ENCODE measurements around the gene CAMSAP1. TPM values are rescaled to one million over a fixed set of nuclear protein-coding genes. Genes with fewer than 3 reads are reported as not detected.

The CAMSAP1 gene
- total RNA-seq, 6 experiments from 2014 or later: 5.2 to 16.1 (median 10.4) TPM

GRCh38 chr9:135840539-135840938, 66.8 kb downstream of the CAMSAP1 start:
- Histone ChIP-seq H3K36me3 (no peaks in the 10 kb centered on the region), H3K27ac (no peak overlapping the region), H3K4me1 (no peaks in the 10 kb centered on the region), H3K4me3 (no peak overlapping the region), H3K27me3 (no peaks in the 10 kb centered on the region), H3K9me3 (no peaks in the 10 kb centered on the region)
- TF ChIP-seq CTCF (IDR thresholded peaks at IDR 0.05) (no peak), POLR2A (IDR thresholded peaks at IDR 0.05) (no peak)
- DNase-seq (no peak), ATAC-seq (no peak)
- WGBS (ENCODE audit: insufficient coverage, low coverage, low lambda C conversion rate, missing lambda C conversion rate): 50% methylated on average over 2 of the region's 7 CpGs
- intact Hi-C loops (cut with DNase I): no loop called here

GRCh38 chr9:135840107-135840506, 67.2 kb downstream of the CAMSAP1 start:
- intact Hi-C loops (cut with DNase I): no loop called here
- no peak overlapping the region for H3K27ac ChIP-seq
- no peak for TF ChIP-seq POLR2A (IDR thresholded peaks at IDR 0.05)
- TF ChIP-seq CTCF (IDR thresholded peaks at IDR 0.05): no peak
- DNase-seq: no peak
- no peaks in the 10 kb centered on the region for H3K4me1 ChIP-seq
- H3K27me3 ChIP-seq: no peaks in the 10 kb centered on the region
- no peaks in the 10 kb centered on the region for H3K36me3 ChIP-seq
- no peak for ATAC-seq
- no peaks in the 10 kb centered on the region for H3K9me3 ChIP-seq
- H3K4me3 ChIP-seq: no peak overlapping the region
- WGBS (ENCODE audit: insufficient coverage, low coverage, low lambda C conversion rate, missing lambda C conversion rate): 70% methylated on average over 2 of the region's 9 CpGs

GRCh38 chr9:135839516-135839915, 67.8 kb downstream of the CAMSAP1 start:
- Histone ChIP-seq H3K27me3 (no peaks in the 10 kb centered on the region), H3K4me3 (no peak overlapping the region), H3K27ac (no peak overlapping the region), H3K9me3 (no peaks in the 10 kb centered on the region), H3K36me3 (no peaks in the 10 kb centered on the region), H3K4me1 (no peaks in the 10 kb centered on the region)
- DNase-seq: no peak
- no peak for TF ChIP-seq POLR2A (IDR thresholded peaks at IDR 0.05)
- no peak for TF ChIP-seq CTCF (IDR thresholded peaks at IDR 0.05)
- ATAC-seq: no peak
- WGBS (ENCODE audit: insufficient coverage, low coverage, low lambda C conversion rate, missing lambda C conversion rate): 80% methylated on average over 1 of the region's 11 CpGs
- intact Hi-C loops (cut with DNase I): no loop called here

GRCh38 chr9:135835131-135835530, 72.2 kb downstream of the CAMSAP1 start:
- ATAC-seq: no peak
- 95% methylated on average over 8 of the region's 10 CpGs for WGBS (ENCODE audit: insufficient coverage, low coverage, low lambda C conversion rate, missing lambda C conversion rate)

More at GRCh38 chr9:135835131-135835530, 72.2 kb downstream of the CAMSAP1 start:
- Histone ChIP-seq H3K9me3 (no peaks in the 10 kb centered on the region), H3K36me3 (no peaks in the 10 kb centered on the region), H3K4me1 (no peaks in the 10 kb centered on the region), H3K27me3 (no peaks in the 10 kb centered on the region), H3K4me3 (no peak overlapping the region), H3K27ac (no peak overlapping the region)
- no peak for TF ChIP-seq CTCF (IDR thresholded peaks at IDR 0.05)
- TF ChIP-seq POLR2A (IDR thresholded peaks at IDR 0.05): no peak
- intact Hi-C loops (cut with DNase I): no loop called here
- DNase-seq: no peak
